ENCODE data around the gene PSME3IP1.
A peak's percentile ranks its signal among the peaks of the same experiment; 100 is the strongest.

The PSME3IP1 gene

DNA sequence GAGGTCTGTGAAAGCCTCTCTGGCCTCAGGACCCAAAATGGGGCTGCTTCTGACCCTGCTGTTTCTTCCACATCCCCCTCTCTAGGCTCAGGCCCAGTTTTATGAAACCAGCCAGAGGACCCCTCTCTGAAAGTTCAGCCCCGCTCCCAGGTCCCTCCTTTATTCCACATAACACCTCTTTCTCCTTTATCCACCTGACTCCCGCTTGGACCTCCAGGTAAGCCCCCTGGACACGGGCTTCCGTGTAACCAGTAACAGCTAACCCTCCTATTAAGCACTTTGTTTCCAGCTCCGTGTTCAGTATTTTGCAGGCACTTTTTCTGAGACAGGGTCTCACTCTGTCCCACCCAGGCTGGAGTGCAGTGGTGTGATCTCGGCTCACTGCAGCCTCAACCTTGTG lies 37.4 kb downstream of the PSME3IP1 start:
- H4K20me1 ChIP-seq (ENCODE audit: control insufficient read depth, insufficient read depth, low read depth, low read length) = no peaks in the 10 kb centered on the region
- no peak overlapping the region for H3K4me3 ChIP-seq (ENCODE audit: low read length)
- H3K9me3 ChIP-seq (ENCODE audit: control insufficient read depth, insufficient read depth, low read length) = no peaks in the 10 kb centered on the region
- no peak for TF ChIP-seq EZH2phosphoT487 (IDR thresholded peaks at IDR 0.05; ENCODE audit: borderline replicate concordance, low read length)
- TF ChIP-seq, protein P1, sequence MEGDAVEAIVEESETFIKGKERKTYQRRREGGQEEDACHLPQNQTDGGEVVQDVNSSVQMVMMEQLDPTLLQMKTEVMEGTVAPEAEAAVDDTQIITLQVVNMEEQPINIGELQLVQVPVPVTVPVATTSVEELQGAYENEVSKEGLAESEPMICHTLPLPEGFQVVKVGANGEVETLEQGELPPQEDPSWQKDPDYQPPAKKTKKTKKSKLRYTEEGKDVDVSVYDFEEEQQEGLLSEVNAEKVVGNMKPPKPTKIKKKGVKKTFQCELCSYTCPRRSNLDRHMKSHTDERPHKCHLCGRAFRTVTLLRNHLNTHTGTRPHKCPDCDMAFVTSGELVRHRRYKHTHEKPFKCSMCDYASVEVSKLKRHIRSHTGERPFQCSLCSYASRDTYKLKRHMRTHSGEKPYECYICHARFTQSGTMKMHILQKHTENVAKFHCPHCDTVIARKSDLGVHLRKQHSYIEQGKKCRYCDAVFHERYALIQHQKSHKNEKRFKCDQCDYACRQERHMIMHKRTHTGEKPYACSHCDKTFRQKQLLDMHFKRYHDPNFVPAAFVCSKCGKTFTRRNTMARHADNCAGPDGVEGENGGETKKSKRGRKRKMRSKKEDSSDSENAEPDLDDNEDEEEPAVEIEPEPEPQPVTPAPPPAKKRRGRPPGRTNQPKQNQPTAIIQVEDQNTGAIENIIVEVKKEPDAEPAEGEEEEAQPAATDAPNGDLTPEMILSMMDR (IDR thresholded peaks at IDR 0.05; ENCODE audit: low read depth, low read length, poor library complexity, severe bottlenecking) = no peak
- H3K4me1 ChIP-seq (ENCODE audit: control insufficient read depth, low read length) = peaks cover 20% of the 10 kb centered on the region
- H3F3A ChIP-seq (ENCODE audit: control insufficient read depth, insufficient read depth) = peaks cover 3% of the 10 kb centered on the region; the same call in 1 of the 2 replicates
- 0 out of 2 replicates have a peak overlapping the region, but pooled peaks have one; percentile 39 for H3K4me2 ChIP-seq (ENCODE audit: low read length)
- no peaks in the 10 kb centered on the region for H3K79me2 ChIP-seq (ENCODE audit: control insufficient read depth, low read length)
- peaks cover 15% of the 10 kb centered on the region for H3K36me3 ChIP-seq (ENCODE audit: control insufficient read depth, low read length)
- H3K27me3 ChIP-seq (ENCODE audit: control insufficient read depth, low read length) = no peaks in the 10 kb centered on the region
- no peaks in the 10 kb centered on the region for H3K9me2 ChIP-seq (replicated peaks; ENCODE audit: control insufficient read depth, low read length)
- no peak overlapping the region for H3K27ac ChIP-seq (ENCODE audit: low read depth, low read length)

DNA sequence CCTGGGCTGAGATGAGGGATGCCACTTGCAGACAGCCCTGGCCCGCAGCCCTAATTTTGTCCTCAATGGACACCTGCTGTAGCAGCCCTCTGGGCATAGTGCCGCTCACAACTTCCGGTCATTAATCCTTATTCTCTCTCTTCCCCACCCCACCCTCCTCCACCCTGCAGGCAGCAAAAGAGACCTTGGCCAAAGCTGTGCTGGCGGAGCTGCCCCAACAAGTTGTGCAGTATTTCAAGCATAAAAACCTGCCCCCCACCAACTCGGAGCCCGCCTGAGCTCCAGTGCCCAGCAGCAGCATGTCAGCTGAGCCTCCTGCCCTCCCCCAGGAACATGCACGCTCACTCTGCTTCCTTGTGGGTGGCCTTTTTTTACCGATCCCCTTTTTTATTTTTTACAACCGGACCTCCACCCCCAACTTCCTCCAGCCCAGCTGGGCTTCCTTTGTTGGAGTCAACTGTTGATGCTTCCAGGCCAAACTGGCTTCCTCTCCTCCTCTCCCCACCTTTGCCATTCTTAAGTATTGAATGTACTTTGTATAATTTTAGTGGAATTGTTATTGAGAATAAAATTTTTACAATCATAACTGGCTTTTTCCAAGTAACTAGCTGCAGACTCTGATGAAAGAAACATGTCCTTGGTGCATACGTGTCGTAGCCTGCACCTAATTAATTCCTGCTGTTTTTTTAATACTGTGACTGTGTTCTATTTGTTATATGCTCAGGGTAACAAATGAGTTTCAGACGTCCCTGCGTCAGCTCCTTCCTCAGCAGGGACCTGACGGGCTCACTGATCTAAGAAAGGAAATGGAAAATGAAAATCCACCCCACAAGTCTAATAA lies 38.2 kb downstream of the PSME3IP1 start:
- Histone ChIP-seq H4K20me1 (ENCODE audit: control insufficient read depth, insufficient read depth, low read depth, low read length) (no peaks in the 10 kb centered on the region), H3K79me2 (ENCODE audit: control insufficient read depth, low read length) (no peaks in the 10 kb centered on the region), H3K27me3 (ENCODE audit: control insufficient read depth, low read length) (no peaks in the 10 kb centered on the region), H3K4me3 (ENCODE audit: low read length) (peak overlapping the region; percentile 11; the same call in 1 of the 2 replicates), H3K36me3 (ENCODE audit: control insufficient read depth, low read length) (peaks cover 6% of the 10 kb centered on the region), H3K4me1 (ENCODE audit: control insufficient read depth, low read length) (peaks cover 24% of the 10 kb centered on the region), H3K9me3 (ENCODE audit: control insufficient read depth, insufficient read depth, low read length) (no peaks in the 10 kb centered on the region), H3K4me2 (ENCODE audit: low read length) (peak overlapping the region; percentile 39), H3K9me2 (replicated peaks; ENCODE audit: control insufficient read depth, low read length) (no peaks in the 10 kb centered on the region), H3K27ac (ENCODE audit: low read depth, low read length) (peak overlapping the region; percentile 16), H3F3A (ENCODE audit: control insufficient read depth, insufficient read depth) (peaks cover 3% of the 10 kb centered on the region; the same call in 1 of the 2 replicates)
- no peak for TF ChIP-seq EZH2phosphoT487 (IDR thresholded peaks at IDR 0.05; ENCODE audit: borderline replicate concordance, low read length)
- TF ChIP-seq, protein P1 (IDR thresholded peaks at IDR 0.05; ENCODE audit: low read depth, low read length, poor library complexity, severe bottlenecking) = no peak

DNA sequence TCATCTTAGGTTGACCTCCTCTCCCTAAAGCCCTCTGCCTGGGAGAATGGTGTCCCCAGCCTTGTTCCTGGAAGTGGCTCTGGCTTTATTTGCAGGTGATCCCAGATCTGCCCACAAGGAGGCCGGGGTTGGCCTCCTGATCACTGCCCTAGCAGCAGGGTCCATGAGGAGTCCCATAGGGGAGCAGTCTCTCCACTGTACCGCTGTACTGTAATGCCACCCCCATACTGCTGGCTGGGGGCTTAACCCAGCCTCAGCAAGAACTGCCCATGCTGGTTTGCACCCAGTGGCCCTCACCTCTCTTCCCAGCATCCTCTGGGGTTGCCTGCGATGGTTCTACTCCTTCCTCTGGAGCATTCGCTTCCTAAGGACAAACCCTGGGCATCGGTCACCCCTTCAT lies 39.1 kb downstream of the PSME3IP1 start:
- Histone ChIP-seq H3K4me1 (ENCODE audit: control insufficient read depth, low read length) (peaks cover 32% of the 10 kb centered on the region), H3F3A (ENCODE audit: control insufficient read depth, insufficient read depth) (peaks cover 3% of the 10 kb centered on the region; the same call in 1 of the 2 replicates), H3K4me2 (ENCODE audit: low read length) (peak overlapping the region; percentile 39), H4K20me1 (ENCODE audit: control insufficient read depth, insufficient read depth, low read depth, low read length) (no peaks in the 10 kb centered on the region), H3K27ac (ENCODE audit: low read depth, low read length) (no peak overlapping the region), H3K36me3 (ENCODE audit: control insufficient read depth, low read length) (no peaks in the 10 kb centered on the region; the same call in 1 of the 2 replicates), H3K9me2 (replicated peaks; ENCODE audit: control insufficient read depth, low read length) (no peaks in the 10 kb centered on the region), H3K9me3 (ENCODE audit: control insufficient read depth, insufficient read depth, low read length) (no peaks in the 10 kb centered on the region), H3K4me3 (ENCODE audit: low read length) (no peak overlapping the region), H3K27me3 (ENCODE audit: control insufficient read depth, low read length) (no peaks in the 10 kb centered on the region), H3K79me2 (ENCODE audit: control insufficient read depth, low read length) (no peaks in the 10 kb centered on the region)
- TF ChIP-seq EZH2phosphoT487 (IDR thresholded peaks at IDR 0.05; ENCODE audit: borderline replicate concordance, low read length) = no peak
- TF ChIP-seq, protein P1 (IDR thresholded peaks at IDR 0.05; ENCODE audit: low read depth, low read length, poor library complexity, severe bottlenecking) = peak; percentile 35

Data from DOHH2 (cell line).